ENCODE data around the gene DNAJA3. TPM values are rescaled to one million over a fixed set of nuclear protein-coding genes. Genes with fewer than 3 reads are reported as not detected.

Gene DNAJA3
- total and polyA plus RNA-seq, 10 of the 15 experiments (the other 5 are each of a cell fraction or from before 2014, with no cell fraction given), result 8.4 to 141 (median 60.8) TPM

GRCh38 chr16:4384509-4384942 is 41.1 kb upstream of the DNAJA3 start (continued):
- TF ChIP-seq ASH2L (IDR thresholded peaks at IDR 0.05; ENCODE audit: borderline replicate concordance, low read depth), result no peak
- TF ChIP-seq IRF5 (IDR thresholded peaks at IDR 0.05; ENCODE audit: borderline replicate concordance), result no peak
- no peak for TF ChIP-seq RB1 (IDR thresholded peaks at IDR 0.05; ENCODE audit: borderline replicate concordance)
- no peak for TF ChIP-seq SREBF1 (IDR thresholded peaks at IDR 0.05; ENCODE audit: low read length)
- TF ChIP-seq CREM (IDR thresholded peaks at IDR 0.05; ENCODE audit: low read depth), result no peak
- TF ChIP-seq PAX8 (IDR thresholded peaks at IDR 0.05), result no peak
- no peak for TF ChIP-seq KLF5 (IDR thresholded peaks at IDR 0.05; ENCODE audit: partially characterized antibody)

- Histone ChIP-seq H3K27me3 (replicated peaks in 1 of 2; ENCODE audit: control insufficient read depth in 2 of 2, insufficient read depth in 2 of 2, low read length in 1 of 2) (no peaks in the 10 kb centered on the region), H4K20me1 (ENCODE audit: control insufficient read depth, insufficient read depth) (no peaks in the 10 kb centered on the region), H3K4me2 (ENCODE audit: control insufficient read depth, insufficient read depth) (no peak overlapping the region), H3K27ac (ENCODE audit: control insufficient read depth, insufficient read depth) (no peak overlapping the region), H2AFZ (ENCODE audit: control insufficient read depth, low read depth, low read length) (no peak overlapping the region), H3K79me2 (ENCODE audit: control insufficient read depth, insufficient read depth, low read length) (no peaks in the 10 kb centered on the region), H3K4me1 (ENCODE audit: control insufficient read depth, insufficient read depth, low read length) (no peaks in the 10 kb centered on the region), H3K36me3 (ENCODE audit: control insufficient read depth in 2 of 2, insufficient read depth in 2 of 2, low read length in 1 of 2) (peaks cover 5 to 27% of the 10 kb centered on the region in 2 experiments; a peak in 3 of 4 replicates), H3K9ac (ENCODE audit: control insufficient read depth, insufficient read depth, low read length) (no peak overlapping the region), H3K4me3 (no peak overlapping the region), H3K9me3 (replicated peaks; ENCODE audit: control insufficient read depth, insufficient read depth, low read length) (no peaks in the 10 kb centered on the region)
- intact Hi-C loops (cut with micrococcal nuclease; ENCODE audit: unreplicated experiment), result no loop called here
- POLR2A ChIA-PET, result no interaction called here
- CTCF ChIA-PET, result interaction anchor here (1.6 kb wide), 1 partner anchor 17 kb away, joined by 7 read pairs; no protein-coding TSS in a partner anchor
- SMC1A ChIA-PET (ENCODE audit: uncharacterized antibody, unreplicated experiment), result interaction anchor here (0.6 kb wide), 1 partner anchor 503 kb away, joined by 3 read pairs; no protein-coding TSS in a partner anchor
- DNase-seq (ENCODE audit: low read depth, low spot score) (no peak), FAIRE-seq (no peak), ATAC-seq (no peak)
- 98% methylated on average over 19 of the region's 20 CpGs for WGBS (ENCODE audit: insufficient coverage, insufficient replicate concordance, low lambda C conversion rate, missing lambda C conversion rate)
- in situ Hi-C loops (cut with MboI), result no loop called here
- RAD21 ChIA-PET (ENCODE audit: unreplicated experiment), result no interaction called here
- no TSS peak for BruUV-seq (replicated peaks)
- no peak for TF ChIP-seq RUNX3 (IDR thresholded peaks at IDR 0.05; ENCODE audit: low read length)
- TF ChIP-seq ZBTB40 (IDR thresholded peaks at IDR 0.05; ENCODE audit: borderline replicate concordance), result no peak
- TF ChIP-seq ATF2 (IDR thresholded peaks at IDR 0.05; ENCODE audit: low read length), result no peak
- no peak for TF ChIP-seq SRF (IDR thresholded peaks at IDR 0.05; ENCODE audit: low read depth in 2 of 2, low read length in 2 of 2)
- TF ChIP-seq IKZF2 (IDR thresholded peaks at IDR 0.05), result no peak
Observed at GRCh38 chr16:4385066-4385788, 40.4 kb upstream of the DNAJA3 start.

Measured in GM12878 (cell line).